A549 treated with ZK216348 at 1 μM for 4 hours (cell line): Measurements from ENCODE around the gene WDR46. TPM values are rescaled to one million over a fixed set of nuclear protein-coding genes. Genes with fewer than 3 reads are reported as not detected.

Experiments
- total RNA-seq: library from RNA; stranded (reverse); fragments of 200-300 nt; extraction: Qiagen RNA extraction; gene quantifications from 5 replicates; pipeline ENCODE4 v1.2.3, GENCODE V29; 2022; ENCODE audit warnings: low read depth

The WDR46 gene
- total RNA-seq: 51.7 to 59.6 TPM (median 56.5 TPM) in 5 replicates

GRCh38 chr6:33288921-33289783 lies at the start of gene WDR46, which contains the start of gene PFDN6:
Gene WDR46 (minus strand): TSS chr6:33289239. CDS start chr6:33289170, 69 bp downstream.
Gene PFDN6 (plus strand): TSS chr6:33289601. CDS start chr6:33289857, 256 bp downstream.

GRCh38 chr6:33317669-33318425 lies 28.8 kb upstream of the WDR46 start, which contains the start of gene ZBTB22:
Gene ZBTB22 (minus strand): TSS chr6:33317744. CDS start chr6:33316916, 828 bp downstream.

GRCh38 chr6:33313709-33314514 lies 24.9 kb upstream of the WDR46 start, which contains the start of gene TAPBP:
Gene TAPBP (minus strand): TSS chr6:33314078. CDS start chr6:33314041, 37 bp downstream.

DNA sequence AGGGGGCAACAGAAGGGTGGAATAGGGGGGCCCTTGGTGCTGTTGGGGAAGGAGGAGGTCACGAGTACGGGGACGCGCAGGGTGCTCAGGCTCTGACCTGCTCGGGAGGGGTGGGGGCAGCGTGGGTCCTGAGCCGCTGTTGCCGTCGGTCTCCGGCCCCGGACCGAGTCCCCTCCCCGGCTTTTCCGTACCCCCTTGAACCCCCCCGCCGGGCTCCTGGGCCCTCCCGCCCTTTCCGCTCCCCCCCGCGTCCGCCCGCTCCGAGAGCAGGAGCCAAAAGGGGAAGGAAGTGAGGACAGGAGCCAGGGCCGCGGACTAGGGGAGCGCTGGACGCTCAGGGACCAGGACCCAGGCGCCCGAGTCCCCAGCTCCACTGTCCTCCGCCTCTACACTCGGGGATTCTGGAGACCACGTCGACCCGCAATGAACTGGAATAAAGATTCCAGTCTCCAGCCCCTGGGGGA lies 9.8 kb upstream of the WDR46 start, which contains the start of gene RGL2:
TSS of gene RGL2 (minus strand) at position 170 of the 464 bp plus-strand sequence. CDS start 332 bp downstream, outside the sequence.

GRCh38 chr6:33276864-33277662 lies 12.0 kb downstream of the WDR46 start, which contains the start of gene B3GALT4:
Gene B3GALT4 (plus strand): TSS chr6:33277123. CDS start chr6:33277420, 297 bp downstream.

GRCh38 chr6:33271468-33272274 lies 17.4 kb downstream of the WDR46 start, which contains the start of the genes RPS18 and VPS52:
Gene RPS18 (plus strand): TSS chr6:33272075. CDS start chr6:33272120, 45 bp downstream.
Gene VPS52 (minus strand): TSS chr6:33271876. CDS start chr6:33271675, 201 bp downstream.

Other genes with a start within 250 kb of the WDR46 start
- gene HLA-DPA1, start 215.6 kb downstream of the WDR46 start, total RNA-seq: 0.05 TPM in 1 of 5 replicates, not detected in the others
- not detected in 5 replicates for gene HLA-DPB1, start 213.2 kb downstream of the WDR46 start, total RNA-seq
- gene COL11A2, start 96.8 kb downstream of the WDR46 start, total RNA-seq: 0.71 to 1.5 TPM (median 0.79 TPM) in 5 replicates
- 14.6 to 23.6 TPM (median 21.7 TPM) in 5 replicates for gene RXRB, start 88.6 kb downstream of the WDR46 start, total RNA-seq
- gene SLC39A7, start 88.4 kb downstream of the WDR46 start, total RNA-seq: 99.1 to 115 TPM (median 112 TPM) in 5 replicates
- gene HSD17B8, start 84.6 kb downstream of the WDR46 start, total RNA-seq: 9.7 to 16.5 TPM (median 14.8 TPM) in 5 replicates
- 19.0 to 27.0 TPM (median 24.7 TPM) in 5 replicates for gene RING1, start 80.7 kb downstream of the WDR46 start, total RNA-seq
- gene VPS52, start 17.4 kb downstream of the WDR46 start, total RNA-seq: 17.5 to 19.4 TPM (median 18.5 TPM) in 5 replicates
- 2,468 to 2,870 TPM (median 2,583 TPM) in 5 replicates for gene RPS18, start 17.2 kb downstream of the WDR46 start, total RNA-seq
- 0.47 to 1.1 TPM (median 0.66 TPM) in 5 replicates for gene B3GALT4, start 12.1 kb downstream of the WDR46 start, total RNA-seq
- gene PFDN6, start 362 bp upstream of the WDR46 start, total RNA-seq: 95.5 to 148 TPM (median 103 TPM) in 5 replicates
- gene RGL2, start 9.7 kb upstream of the WDR46 start, total RNA-seq: 9.4 to 15.3 TPM (median 14.0 TPM) in 5 replicates
- 30.8 to 42.7 TPM (median 36.7 TPM) in 5 replicates for gene TAPBP, start 24.8 kb upstream of the WDR46 start, total RNA-seq
- 2.1 to 5.4 TPM (median 4.1 TPM) in 5 replicates for gene ZBTB22, start 28.5 kb upstream of the WDR46 start, total RNA-seq
- 38.1 to 39.7 TPM (median 38.5 TPM) in 5 replicates for gene DAXX, start 33.7 kb upstream of the WDR46 start, total RNA-seq
- gene KIFC1, start 102.6 kb upstream of the WDR46 start, total RNA-seq: 33.8 to 49.0 TPM (median 44.2 TPM) in 5 replicates
- gene PHF1, start 121.8 kb upstream of the WDR46 start, total RNA-seq: 10.0 to 20.7 TPM (median 17.9 TPM) in 5 replicates
- gene CUTA, start 128.9 kb upstream of the WDR46 start, total RNA-seq: 139 to 237 TPM (median 202 TPM) in 5 replicates
- gene SYNGAP1, start 130.8 kb upstream of the WDR46 start, total RNA-seq: 3.7 to 9.2 TPM (median 5.1 TPM) in 5 replicates
- 10.2 to 12.0 TPM (median 11.1 TPM) in 5 replicates for gene ZBTB9, start 165.3 kb upstream of the WDR46 start, total RNA-seq